Neural progenitor cell (in vitro differentiated cells): ENCODE results near the gene ADGRG1. TPM values are rescaled to one million over a fixed set of nuclear protein-coding genes. Genes with fewer than 3 reads are reported as not detected.

ENCODE experiments used
- DNase-seq: peaks from one replicate; pipeline ENCODE4 v3.0.0-alpha.2; 2016; ENCODE audit warnings: low spot score
- H2AFZ ChIP-seq: fragments of 200-600 bp; sonication (generic); replicated peaks from 2 replicates; pipeline ENCODE4 v1.6.1; 2016; ENCODE audit warnings: antibody characterized with exemption
- H3F3A ChIP-seq: fragments of 200-600 bp; sonication (generic); 2 replicates; pipeline ENCODE4 v1.6.1; 2016; ENCODE audit warnings: antibody characterized with exemption, low read depth
- H3K27ac ChIP-seq: fragments of 200-600 bp; sonication (generic); 2 replicates; pipeline ENCODE4 v1.5.1; 2016; ENCODE audit warnings: mild to moderate bottlenecking
- H3K27me3 ChIP-seq: fragments of 200-600 bp; sonication (generic); 2 replicates; pipeline ENCODE4 v1.6.1; 2016; ENCODE audit warnings: mild to moderate bottlenecking, moderate library complexity
- H3K36me3 ChIP-seq: fragments of 200-600 bp; sonication (generic); 2 replicates; pipeline ENCODE4 v1.5.1; 2016
- H3K4me1 ChIP-seq: fragments of 200-600 bp; sonication (generic); 2 replicates; pipeline ENCODE4 v1.6.1; 2016; ENCODE audit warnings: mixed run types
- H3K4me2 ChIP-seq: fragments of 200-600 bp; sonication (generic); 2 replicates; pipeline ENCODE4 v1.6.1; 2016
- H3K4me3 ChIP-seq: fragments of 200-600 bp; sonication (generic); 2 replicates; pipeline ENCODE4 v1.5.1; 2016
- H3K79me2 ChIP-seq: fragments of 200-600 bp; sonication (generic); 2 replicates; pipeline ENCODE4 v1.6.1; 2016; ENCODE audit warnings: low read depth
- H3K9ac ChIP-seq: fragments of 200-600 bp; sonication (generic); 2 replicates; pipeline ENCODE4 v1.6.1; 2016
- H3K9me3 ChIP-seq: fragments of 200-600 bp; sonication (generic); 2 replicates; pipeline ENCODE4 v1.5.1; 2016; ENCODE audit warnings: low read depth
- H4K20me1 ChIP-seq: fragments of 200-600 bp; sonication (generic); 2 replicates; pipeline ENCODE4 v1.6.1; 2016; ENCODE audit warnings: low read depth
- H3K27ac Mint-ChIP-seq: 3 replicates; pipeline ENCODE4 v1.8.0; 2021; ENCODE audit warnings: mixed read lengths
- H3K27me3 Mint-ChIP-seq: 2 replicates; pipeline ENCODE4 v1.8.0; 2022; ENCODE audit warnings: low read depth, mild to moderate bottlenecking, inconsistent platforms, moderate library complexity, mixed read lengths; ENCODE audit not compliant: insufficient read depth
- H3K36me3 Mint-ChIP-seq: 3 replicates; pipeline ENCODE4 v1.8.0; 2021; ENCODE audit warnings: mixed read lengths
- H3K4me1 Mint-ChIP-seq: 3 replicates; pipeline ENCODE4 v1.8.0; 2021; ENCODE audit warnings: mixed read lengths
- H3K4me3 Mint-ChIP-seq: 3 replicates; pipeline ENCODE4 v1.8.0; 2021; ENCODE audit warnings: mild to moderate bottlenecking, moderate library complexity, mixed read lengths
- H3K9me3 Mint-ChIP-seq: 3 replicates; pipeline ENCODE4 v1.8.0; 2020; ENCODE audit warnings: mixed read lengths
- CTCF ChIP-seq: fragments of 200-600 bp; sonication (generic); IDR thresholded peaks from 2 replicates; pipeline ENCODE4 v1.5.1; 2017; ENCODE audit warnings: antibody characterized with exemption, mild to moderate bottlenecking
- EZH2 ChIP-seq: fragments of 200-600 bp; sonication (generic); IDR thresholded peaks from 2 replicates; pipeline ENCODE4 v1.6.1; 2017; ENCODE audit warnings: antibody characterized with exemption, mild to moderate bottlenecking, moderate library complexity
- EZH2phosphoT487 ChIP-seq: fragments of 200-600 bp; sonication (generic); IDR thresholded peaks from 2 replicates; pipeline ENCODE4 v1.6.1; 2017; ENCODE audit warnings: antibody characterized with exemption
- total RNA-seq: library from RNA; depleted of rRNA; stranded (reverse); fragments of >200 nt; gene quantifications from 2 replicates; pipeline ENCODE4 v1.2.3, GENCODE V29; 2015; ENCODE audit warnings: low replicate concordance

ADGRG1 gene
- total RNA-seq, 1 donor from 2014 or later = 8.0 TPM

- peaks cover 16% of the 10 kb centered on the region for H3K4me1 ChIP-seq
- H4K20me1 ChIP-seq = no peaks in the 10 kb centered on the region
- Mint-ChIP-seq H3K27ac (no peak overlapping the region), H3K36me3 (no peaks in the 10 kb centered on the region), H3K9me3 (no peaks in the 10 kb centered on the region), H3K4me1 (peaks cover 32% of the 10 kb centered on the region), H3K4me3 (no peak overlapping the region), H3K27me3 (peaks cover 9% of the 10 kb centered on the region)
- H3K27ac ChIP-seq = no peak overlapping the region
- H3K9ac ChIP-seq = no peak overlapping the region
- H3K4me3 ChIP-seq = no peak overlapping the region
- H3K79me2 ChIP-seq = no peaks in the 10 kb centered on the region
- H2AFZ ChIP-seq = no peak overlapping the region
- no peak for DNase-seq
- no peak for TF ChIP-seq CTCF
- TF ChIP-seq EZH2 = no peak
- no peak for TF ChIP-seq EZH2phosphoT487
- H3F3A ChIP-seq = no peaks in the 10 kb centered on the region
- no peak overlapping the region for H3K4me2 ChIP-seq
- no peaks in the 10 kb centered on the region for H3K36me3 ChIP-seq
- H3K27me3 ChIP-seq = no peaks in the 10 kb centered on the region
- H3K9me3 ChIP-seq = no peaks in the 10 kb centered on the region
Observed at GRCh38 chr16:57697896-57698537, 69.6 kb downstream of the ADGRG1 start.

- H3K4me1 ChIP-seq = peaks cover 16% of the 10 kb centered on the region
- H3K27ac Mint-ChIP-seq = peak overlapping the region; percentile 69
- no peaks in the 10 kb centered on the region for H3K36me3 Mint-ChIP-seq
- H3K9me3 ChIP-seq = no peaks in the 10 kb centered on the region
- H4K20me1 ChIP-seq = no peaks in the 10 kb centered on the region
- no peak overlapping the region for H3K27ac ChIP-seq
- peaks cover 30% of the 10 kb centered on the region for H3K4me1 Mint-ChIP-seq
- no peaks in the 10 kb centered on the region for H3K36me3 ChIP-seq
- TF ChIP-seq EZH2 (no peak), CTCF (no peak), EZH2phosphoT487 (no peak)
- no peaks in the 10 kb centered on the region for H3K27me3 ChIP-seq
- no peaks in the 10 kb centered on the region for H3K79me2 ChIP-seq
- no peaks in the 10 kb centered on the region for H3F3A ChIP-seq
- H3K27me3 Mint-ChIP-seq = peaks cover 9% of the 10 kb centered on the region
- no peak overlapping the region for H2AFZ ChIP-seq
- no peaks in the 10 kb centered on the region for H3K9me3 Mint-ChIP-seq
- H3K4me3 Mint-ChIP-seq = no peak overlapping the region
- H3K4me2 ChIP-seq = no peak overlapping the region
- DNase-seq = no peak
- H3K9ac ChIP-seq = no peak overlapping the region
- H3K4me3 ChIP-seq = no peak overlapping the region
Observed at GRCh38 chr16:57698812-57699405, 70.5 kb downstream of the ADGRG1 start.

GRCh38 chr16:57699481-57699880 is 71.1 kb downstream of the ADGRG1 start:
- no peak for TF ChIP-seq EZH2
- no peak for TF ChIP-seq CTCF
- no peak for TF ChIP-seq EZH2phosphoT487
- Histone ChIP-seq H3K9me3 (no peaks in the 10 kb centered on the region), H4K20me1 (no peaks in the 10 kb centered on the region), H3K36me3 (no peaks in the 10 kb centered on the region), H3K4me2 (no peak overlapping the region), H3K27ac (no peak overlapping the region), H3K27me3 (no peaks in the 10 kb centered on the region), H2AFZ (no peak overlapping the region), H3K79me2 (no peaks in the 10 kb centered on the region), H3F3A (no peaks in the 10 kb centered on the region), H3K9ac (no peak overlapping the region), H3K4me3 (no peak overlapping the region), H3K4me1 (peaks cover 16% of the 10 kb centered on the region)
- H3K36me3 Mint-ChIP-seq = no peaks in the 10 kb centered on the region
- peaks cover 9% of the 10 kb centered on the region for H3K27me3 Mint-ChIP-seq
- H3K27ac Mint-ChIP-seq = no peak overlapping the region
- no peak for DNase-seq
- no peaks in the 10 kb centered on the region for H3K9me3 Mint-ChIP-seq
- H3K4me3 Mint-ChIP-seq = no peak overlapping the region
- peaks cover 29% of the 10 kb centered on the region for H3K4me1 Mint-ChIP-seq
